ENCODE results near the gene IQCB1.

DNA sequence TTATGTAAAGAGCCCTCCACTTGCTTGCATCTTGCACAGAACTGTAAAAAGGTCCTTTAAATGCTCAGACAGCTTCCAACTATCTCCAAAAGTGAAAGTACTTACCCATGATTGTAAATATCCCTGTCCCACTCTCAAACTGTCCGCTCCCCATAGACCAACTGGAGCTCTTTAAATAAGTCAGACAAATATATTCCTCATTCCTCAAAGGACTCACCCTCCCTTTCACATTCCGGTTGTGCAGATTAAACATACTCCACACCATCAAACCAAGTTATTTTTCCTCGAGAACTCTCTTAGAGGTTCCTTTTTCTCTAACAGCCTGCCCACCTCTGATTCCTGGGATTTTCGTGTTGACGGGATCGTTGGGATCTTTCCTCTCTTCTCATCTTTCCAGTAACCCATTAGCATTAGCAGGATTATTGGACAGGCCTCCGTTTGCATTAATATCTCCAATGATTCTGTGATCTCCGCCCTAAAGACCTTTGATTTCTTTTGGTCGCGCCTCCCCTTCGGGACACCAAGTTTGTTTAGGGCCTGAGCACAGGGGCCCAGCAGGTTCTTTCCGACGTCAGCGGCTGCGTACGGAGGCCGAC, 86.1 kb downstream of the IQCB1 start:
- TF ChIP-seq ID3 (CRISPR knock-in tag; IDR thresholded peaks at IDR 0.05) (no peak), ID3 (tag; IDR thresholded peaks at IDR 0.05) (no peak), MTF1 (CRISPR knock-in tag; IDR thresholded peaks at IDR 0.05; ENCODE audit: borderline replicate concordance) (no peak), HNRNPK (IDR thresholded peaks at IDR 0.05; ENCODE audit: low read depth, low read length, poor library complexity, severe bottlenecking) (no peak), NBN (IDR thresholded peaks at IDR 0.05; ENCODE audit: low read depth) (no peak), FOSL1 (tag; conservative IDR thresholded peaks at IDR 0.05) (no peak), NFATC3 (IDR thresholded peaks at IDR 0.05) (no peak), HCFC1 (IDR thresholded peaks at IDR 0.05; ENCODE audit: low read depth, low read length) (no peak), FOXK2 (conservative IDR thresholded peaks at IDR 0.05 in 1 of 2, IDR thresholded peaks at IDR 0.05 in 1 of 2; ENCODE audit: low read depth in 2 of 2) (no peak), SRSF7 (optimal IDR thresholded peaks at IDR 0.05; ENCODE audit: low read depth, low read length) (no peak), ZNF766 (CRISPR knock-in tag; conservative IDR thresholded peaks at IDR 0.05) (no peak)
- TF ChIP-seq, protein P1, sequence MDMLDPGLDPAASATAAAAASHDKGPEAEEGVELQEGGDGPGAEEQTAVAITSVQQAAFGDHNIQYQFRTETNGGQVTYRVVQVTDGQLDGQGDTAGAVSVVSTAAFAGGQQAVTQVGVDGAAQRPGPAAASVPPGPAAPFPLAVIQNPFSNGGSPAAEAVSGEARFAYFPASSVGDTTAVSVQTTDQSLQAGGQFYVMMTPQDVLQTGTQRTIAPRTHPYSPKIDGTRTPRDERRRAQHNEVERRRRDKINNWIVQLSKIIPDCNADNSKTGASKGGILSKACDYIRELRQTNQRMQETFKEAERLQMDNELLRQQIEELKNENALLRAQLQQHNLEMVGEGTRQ (CRISPR knock-in tag; IDR thresholded peaks at IDR 0.05): no peak
- TF ChIP-seq, protein P2, sequence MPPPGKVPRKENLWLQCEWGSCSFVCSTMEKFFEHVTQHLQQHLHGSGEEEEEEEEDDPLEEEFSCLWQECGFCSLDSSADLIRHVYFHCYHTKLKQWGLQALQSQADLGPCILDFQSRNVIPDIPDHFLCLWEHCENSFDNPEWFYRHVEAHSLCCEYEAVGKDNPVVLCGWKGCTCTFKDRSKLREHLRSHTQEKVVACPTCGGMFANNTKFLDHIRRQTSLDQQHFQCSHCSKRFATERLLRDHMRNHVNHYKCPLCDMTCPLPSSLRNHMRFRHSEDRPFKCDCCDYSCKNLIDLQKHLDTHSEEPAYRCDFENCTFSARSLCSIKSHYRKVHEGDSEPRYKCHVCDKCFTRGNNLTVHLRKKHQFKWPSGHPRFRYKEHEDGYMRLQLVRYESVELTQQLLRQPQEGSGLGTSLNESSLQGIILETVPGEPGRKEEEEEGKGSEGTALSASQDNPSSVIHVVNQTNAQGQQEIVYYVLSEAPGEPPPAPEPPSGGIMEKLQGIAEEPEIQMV (tag; conservative IDR thresholded peaks at IDR 0.05; ENCODE audit: low read depth): no peak
- TF ChIP-seq, protein P3, sequence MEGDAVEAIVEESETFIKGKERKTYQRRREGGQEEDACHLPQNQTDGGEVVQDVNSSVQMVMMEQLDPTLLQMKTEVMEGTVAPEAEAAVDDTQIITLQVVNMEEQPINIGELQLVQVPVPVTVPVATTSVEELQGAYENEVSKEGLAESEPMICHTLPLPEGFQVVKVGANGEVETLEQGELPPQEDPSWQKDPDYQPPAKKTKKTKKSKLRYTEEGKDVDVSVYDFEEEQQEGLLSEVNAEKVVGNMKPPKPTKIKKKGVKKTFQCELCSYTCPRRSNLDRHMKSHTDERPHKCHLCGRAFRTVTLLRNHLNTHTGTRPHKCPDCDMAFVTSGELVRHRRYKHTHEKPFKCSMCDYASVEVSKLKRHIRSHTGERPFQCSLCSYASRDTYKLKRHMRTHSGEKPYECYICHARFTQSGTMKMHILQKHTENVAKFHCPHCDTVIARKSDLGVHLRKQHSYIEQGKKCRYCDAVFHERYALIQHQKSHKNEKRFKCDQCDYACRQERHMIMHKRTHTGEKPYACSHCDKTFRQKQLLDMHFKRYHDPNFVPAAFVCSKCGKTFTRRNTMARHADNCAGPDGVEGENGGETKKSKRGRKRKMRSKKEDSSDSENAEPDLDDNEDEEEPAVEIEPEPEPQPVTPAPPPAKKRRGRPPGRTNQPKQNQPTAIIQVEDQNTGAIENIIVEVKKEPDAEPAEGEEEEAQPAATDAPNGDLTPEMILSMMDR (IDR thresholded peaks at IDR 0.05 in 2 of 3, conservative IDR thresholded peaks at IDR 0.05 in 1 of 3; ENCODE audit: insufficient read depth in 2 of 3, low read depth in 1 of 3, low read length in 3 of 3): no peak

Data from K562 (cell line).